ENCODE measurements around the gene FYB1. TPM values are rescaled to one million over a fixed set of nuclear protein-coding genes. Genes with fewer than 3 reads are reported as not detected.

FYB1 gene
- total RNA-seq, 1 experiment from 2014 or later, result 0.42 TPM

- peak; percentile 36; the same call in 1 of the 2 replicates for TF ChIP-seq FOSL1 (IDR thresholded peaks at IDR 0.05; ENCODE audit: low read depth)
- no peak for TF ChIP-seq TCF7L2 (IDR thresholded peaks at IDR 0.05; ENCODE audit: borderline replicate concordance, extremely low read depth, insufficient read depth, insufficient read length)
- RAD21 ChIA-PET (ENCODE audit: low non-redundant PET in 1 of 2, low total read pairs in 2 of 2, uncharacterized antibody in 2 of 2, unreplicated experiment in 2 of 2), result no interaction called here
- Histone ChIP-seq H3K79me2 (ENCODE audit: insufficient read depth, low read length) (no peaks in the 10 kb centered on the region), H2AFZ (ENCODE audit: low read depth, low read length, poor library complexity, severe bottlenecking) (peak overlapping the region; percentile 97), H3K27me3 (ENCODE audit: insufficient read depth, low read length) (no peaks in the 10 kb centered on the region), H4K20me1 (ENCODE audit: insufficient read depth) (no peaks in the 10 kb centered on the region), H3K27ac (ENCODE audit: low read depth, low read length) (no peak overlapping the region), H3K9me3 (ENCODE audit: control insufficient read depth in 1 of 2, insufficient read depth in 1 of 2, low read depth in 1 of 2, low read length in 2 of 2) (peaks cover 0 to 14% of the 10 kb centered on the region in 2 experiments; a peak in 1 of 4 replicates), H3K4me1 (ENCODE audit: control insufficient read depth in 1 of 2, insufficient read depth in 2 of 2, low read length in 2 of 2) (peaks cover 12 to 17% of the 10 kb centered on the region in 2 experiments), H3K4me3 (replicated peaks in 1 of 2; ENCODE audit: low read depth in 1 of 2, low read length in 2 of 2) (no peak overlapping the region), H3K36me3 (ENCODE audit: control insufficient read depth in 1 of 2, insufficient read depth in 2 of 2, low read length in 2 of 2) (no peaks in the 10 kb centered on the region), H3K9me2 (ENCODE audit: insufficient read depth) (no peaks in the 10 kb centered on the region), H3K9ac (ENCODE audit: low read length) (no peak overlapping the region; the same call in 1 of the 2 replicates), H3K4me2 (ENCODE audit: low read length) (peak overlapping the region; percentile 78)
- BruUV-seq (replicated peaks), result no TSS peak
- ATAC-seq (no peak), DNase-seq (ENCODE audit: low read depth, low spot score) (no peak)
- CTCF ChIA-PET, result interaction anchor here (1.0 kb wide), 1 partner anchor 13 kb away, joined by 4 read pairs; no protein-coding TSS in a partner anchor
- POLR2A ChIA-PET, result no interaction called here
- intact Hi-C loops (cut with micrococcal nuclease), result no loop called here
These were observed 126.0 kb downstream of the FYB1 start for GRCh38 chr5:39093352-39093751.

GRCh38 chr5:39092581-39093351 is 126.6 kb downstream of the FYB1 start:
- H3K27ac ChIP-seq (ENCODE audit: low read depth, low read length), result peak overlapping the region; percentile 32; the same call in 1 of the 2 replicates
- no peaks in the 10 kb centered on the region for H4K20me1 ChIP-seq (ENCODE audit: insufficient read depth)
- no peaks in the 10 kb centered on the region for H3K9me2 ChIP-seq (ENCODE audit: insufficient read depth)
- intact Hi-C loops (cut with micrococcal nuclease), result no loop called here
- H3K4me1 ChIP-seq (ENCODE audit: control insufficient read depth in 1 of 2, insufficient read depth in 2 of 2, low read length in 2 of 2), result peaks cover 12 to 17% of the 10 kb centered on the region in 2 experiments
- ChIA-PET CTCF (interaction anchor here (1.0 kb wide), 1 partner anchor 12 kb away, joined by 4 read pairs; no protein-coding TSS in a partner anchor), RAD21 (ENCODE audit: low non-redundant PET in 1 of 2, low total read pairs in 2 of 2, uncharacterized antibody in 2 of 2, unreplicated experiment in 2 of 2) (no interaction called here), POLR2A (no interaction called here)
- no peaks in the 10 kb centered on the region for H3K36me3 ChIP-seq (ENCODE audit: control insufficient read depth in 1 of 2, insufficient read depth in 2 of 2, low read length in 2 of 2)
- peak overlapping the region in 1 of 2 experiments; percentile 25; a peak in 2 of 4 replicates for H3K4me3 ChIP-seq (replicated peaks in 1 of 2; ENCODE audit: low read depth in 1 of 2, low read length in 2 of 2)
- BruUV-seq (replicated peaks), result no TSS peak
- peak overlapping the region; percentile 78 for H3K4me2 ChIP-seq (ENCODE audit: low read length)
- H3K79me2 ChIP-seq (ENCODE audit: insufficient read depth, low read length), result no peaks in the 10 kb centered on the region
- H3K27me3 ChIP-seq (ENCODE audit: insufficient read depth, low read length), result no peaks in the 10 kb centered on the region
- peaks cover 0 to 14% of the 10 kb centered on the region in 2 experiments; a peak in 1 of 4 replicates for H3K9me3 ChIP-seq (ENCODE audit: control insufficient read depth in 1 of 2, insufficient read depth in 1 of 2, low read depth in 1 of 2, low read length in 2 of 2)
- DNase-seq (ENCODE audit: low read depth, low spot score) (peak; percentile 41), ATAC-seq (peak; percentile 85)
- no peak for TF ChIP-seq POLR2A (IDR thresholded peaks at IDR 0.05; ENCODE audit: borderline replicate concordance, extremely low read depth, insufficient read depth, insufficient read length)
- peak; percentile 24; the same call in 1 of the 2 replicates for TF ChIP-seq SP1 (IDR thresholded peaks at IDR 0.05; ENCODE audit: low read depth)
- TF ChIP-seq JUND (IDR thresholded peaks at IDR 0.05), result peak; percentile 68; the same call in 1 of the 2 replicates
- TF ChIP-seq CTCF (IDR thresholded peaks at IDR 0.05 in 2 of 3, conservative IDR thresholded peaks at IDR 0.05 in 1 of 3; ENCODE audit: borderline replicate concordance in 1 of 3, insufficient read depth in 1 of 3, low read depth in 2 of 3, low read length in 2 of 3), result no peak
- TF ChIP-seq FOSL1 (IDR thresholded peaks at IDR 0.05; ENCODE audit: low read depth), result peak; percentile 90
- peak; percentile 29; the same call in 1 of the 2 replicates for TF ChIP-seq MAX (IDR thresholded peaks at IDR 0.05)
- H2AFZ ChIP-seq (ENCODE audit: low read depth, low read length, poor library complexity, severe bottlenecking), result peak overlapping the region; percentile 97
- peak overlapping the region; percentile 35 for H3K9ac ChIP-seq (ENCODE audit: low read length)

All from HCT116 (cell line).